ENCODE data around the gene FCHO2.
A peak's percentile ranks its signal among the peaks of the same experiment; 100 is the strongest.
"Not testable (repeated sequence)": the region's sequence is repeated elsewhere in the genome, so short reads cannot be mapped to it uniquely, and the experiment has no call there.

Gene FCHO2
- 11.1 to 13.3 reads per million in 2 donors for total RNA-seq

GRCh38 chr5:72955768-72956323 is at the start of gene FCHO2:
Gene FCHO2 (plus strand): TSS chr5:72956041. CDS start chr5:72956097, 56 bp downstream.
- peak; percentile 91 for DNase-seq

DNA sequence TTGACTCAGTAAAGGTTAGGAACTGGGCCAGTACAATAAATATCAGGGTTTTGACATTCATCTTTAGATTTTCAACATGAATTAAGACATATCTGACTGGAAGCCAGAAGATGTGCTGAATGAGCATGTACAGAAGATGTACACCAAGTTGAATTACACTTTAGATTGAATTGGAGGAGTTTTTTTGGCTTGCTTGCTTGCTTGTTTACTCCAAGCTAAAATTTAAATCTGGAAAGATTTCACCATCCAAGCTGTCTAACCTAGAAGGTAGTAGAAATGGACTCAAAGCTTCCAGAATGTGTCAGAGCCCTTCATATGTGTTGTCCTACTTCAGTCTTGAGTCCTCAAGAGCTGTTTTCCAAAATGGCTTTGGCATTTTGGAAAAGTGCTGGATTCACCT is 49.0 kb upstream of the FCHO2 start:
- no peak for DNase-seq

DNA sequence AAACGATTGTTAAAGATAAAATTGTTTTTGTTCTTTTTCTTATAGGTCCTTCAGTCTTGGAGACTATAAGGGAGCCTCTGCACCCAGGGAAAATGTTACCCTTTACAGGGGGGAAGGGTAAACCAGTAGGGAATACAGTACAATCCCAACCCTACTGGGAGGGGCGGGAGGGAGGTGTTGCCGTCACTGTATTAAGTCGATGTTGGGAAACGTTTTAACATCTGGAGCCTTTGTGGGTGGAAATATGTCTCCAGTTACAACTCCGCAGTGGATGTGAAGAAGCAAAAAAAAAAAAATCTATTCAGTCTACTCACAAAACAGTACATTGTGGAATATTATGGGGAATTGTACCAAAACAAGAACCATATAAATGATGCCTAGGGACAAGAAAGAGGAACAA is 47.2 kb upstream of the FCHO2 start:
- no peak for DNase-seq

DNA sequence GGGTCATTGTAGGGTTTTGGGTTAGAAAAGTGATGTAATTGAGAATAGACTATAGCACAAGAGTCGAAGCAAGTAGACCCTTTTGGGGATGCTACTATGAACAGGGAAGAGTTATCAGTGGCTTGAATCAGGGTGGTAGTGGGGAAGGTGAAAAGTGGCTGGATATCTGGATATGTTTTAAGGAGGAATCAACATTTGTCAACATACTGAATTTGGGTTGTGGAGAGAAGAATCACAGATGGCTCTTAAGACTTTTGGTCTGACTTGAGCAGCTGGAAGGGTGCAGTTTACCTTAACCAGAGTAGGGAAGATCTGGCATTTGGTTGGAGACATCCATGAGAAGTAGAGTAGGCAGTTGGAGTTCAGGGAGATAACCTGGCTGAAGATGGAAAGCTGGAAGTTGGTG is 38.5 kb upstream of the FCHO2 start:
- no peak for DNase-seq

DNA sequence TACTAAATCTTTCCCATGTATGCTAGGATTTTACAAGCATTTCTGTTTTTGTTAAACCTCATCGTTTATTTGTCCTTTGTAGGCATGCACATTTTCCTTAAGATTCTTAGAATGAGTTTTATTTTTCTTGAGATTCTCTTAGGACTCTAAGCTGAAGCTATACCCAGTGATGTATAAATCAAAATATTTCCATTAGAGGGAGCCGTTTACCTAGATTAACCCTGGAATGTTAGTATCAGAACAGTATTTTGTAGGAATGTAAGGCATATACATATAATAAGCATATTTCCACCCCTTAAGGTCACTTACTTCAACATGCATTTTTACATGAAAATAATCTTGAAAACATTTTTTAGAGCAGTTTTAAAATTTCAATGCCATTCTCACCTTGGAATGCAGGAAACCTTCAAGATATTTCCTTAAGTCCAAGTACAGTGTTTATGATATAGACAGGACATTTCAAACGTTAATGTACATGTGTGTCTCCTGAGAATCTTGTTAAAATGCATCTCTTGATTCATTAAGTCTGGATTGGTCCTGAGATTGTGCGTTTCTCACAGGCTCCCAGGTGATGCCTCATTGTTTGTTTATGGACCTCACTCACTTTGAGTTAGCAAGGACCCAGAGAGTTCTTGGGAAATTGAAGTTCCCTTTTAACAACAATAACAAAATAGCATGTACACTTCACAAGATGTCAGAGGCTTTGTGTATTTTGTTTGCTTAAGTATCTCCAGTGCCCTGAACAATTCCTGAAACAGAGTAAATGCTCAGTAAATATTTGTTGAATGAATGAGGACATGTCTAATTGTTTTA is 34.9 kb upstream of the FCHO2 start:
- no peak for DNase-seq

GRCh38 chr5:72921886-72922285 is 34.0 kb upstream of the FCHO2 start:
- no peak for DNase-seq

DNA sequence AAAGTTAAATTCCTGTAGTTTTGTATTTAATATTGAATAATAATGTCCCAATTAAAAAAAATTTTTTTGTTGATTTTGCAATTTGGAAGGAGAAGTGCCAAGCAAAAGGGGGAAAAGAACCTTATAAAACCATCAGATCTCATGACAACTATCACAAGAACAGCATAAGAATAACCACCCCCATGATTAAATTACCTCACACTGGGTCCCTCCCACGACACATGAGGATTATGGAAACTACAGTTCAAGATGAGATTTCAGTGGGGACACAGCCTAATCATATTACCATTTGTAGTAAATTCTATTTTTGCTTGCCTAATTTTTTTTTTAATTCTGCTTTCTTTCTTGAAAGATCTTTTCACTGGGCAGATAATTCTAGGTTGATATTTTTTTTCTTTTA is 33.4 kb upstream of the FCHO2 start:
- no peak for DNase-seq

DNA sequence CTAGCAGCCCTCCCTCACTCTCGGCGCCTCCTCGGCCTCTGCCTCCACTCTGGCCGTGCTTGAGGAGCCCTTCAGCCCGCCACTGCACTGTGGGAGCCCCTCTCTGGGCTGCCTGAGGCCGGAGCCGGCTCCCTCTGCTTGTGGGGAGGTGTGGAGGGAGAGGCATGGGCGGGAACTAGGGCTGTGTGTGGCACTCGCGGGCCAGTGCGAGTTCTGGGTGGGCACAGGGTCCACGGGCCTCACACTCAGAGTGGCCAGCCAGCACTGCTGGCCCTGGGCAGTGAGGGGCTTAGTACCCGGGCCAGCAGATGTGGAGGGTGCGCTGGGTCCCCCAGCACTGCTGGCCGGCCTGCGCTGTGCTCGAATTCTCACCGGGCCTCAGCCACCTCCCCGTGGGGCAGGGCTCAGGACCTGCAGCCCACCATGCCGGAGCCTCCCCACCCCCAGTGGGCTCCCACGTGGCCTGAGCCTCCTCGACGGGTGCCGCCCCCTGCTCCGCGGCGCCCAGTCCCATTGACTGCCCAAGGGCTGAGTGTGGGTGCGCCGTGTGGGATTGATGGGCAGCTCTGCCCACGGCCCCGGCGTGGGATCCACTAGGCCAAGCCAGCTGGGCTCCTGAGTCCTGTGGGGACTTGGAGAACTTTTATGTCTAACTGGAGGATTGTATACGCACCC is 30.4 kb upstream of the FCHO2 start:
- DNase-seq: peak; percentile 4

DNA sequence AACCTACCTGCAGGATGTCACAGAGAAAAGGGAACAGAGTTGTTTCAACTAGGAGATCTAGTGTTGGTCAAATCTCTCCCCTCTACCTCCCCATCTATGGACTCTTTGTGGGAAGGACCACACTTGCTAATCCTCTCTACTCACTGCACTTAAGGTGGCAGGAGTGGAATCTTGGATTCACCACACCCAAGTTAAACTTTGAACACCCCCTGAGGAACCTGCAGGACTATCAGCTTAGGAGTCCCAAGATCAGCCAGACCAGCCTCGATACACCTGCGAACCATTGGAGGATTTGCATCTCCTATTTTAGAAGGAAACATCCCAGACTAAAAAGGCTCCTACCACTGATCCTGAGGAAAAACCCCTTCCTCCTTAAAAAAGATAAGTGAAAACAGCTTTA is 23.2 kb upstream of the FCHO2 start:
- DNase-seq: not testable (repeated sequence)

DNA sequence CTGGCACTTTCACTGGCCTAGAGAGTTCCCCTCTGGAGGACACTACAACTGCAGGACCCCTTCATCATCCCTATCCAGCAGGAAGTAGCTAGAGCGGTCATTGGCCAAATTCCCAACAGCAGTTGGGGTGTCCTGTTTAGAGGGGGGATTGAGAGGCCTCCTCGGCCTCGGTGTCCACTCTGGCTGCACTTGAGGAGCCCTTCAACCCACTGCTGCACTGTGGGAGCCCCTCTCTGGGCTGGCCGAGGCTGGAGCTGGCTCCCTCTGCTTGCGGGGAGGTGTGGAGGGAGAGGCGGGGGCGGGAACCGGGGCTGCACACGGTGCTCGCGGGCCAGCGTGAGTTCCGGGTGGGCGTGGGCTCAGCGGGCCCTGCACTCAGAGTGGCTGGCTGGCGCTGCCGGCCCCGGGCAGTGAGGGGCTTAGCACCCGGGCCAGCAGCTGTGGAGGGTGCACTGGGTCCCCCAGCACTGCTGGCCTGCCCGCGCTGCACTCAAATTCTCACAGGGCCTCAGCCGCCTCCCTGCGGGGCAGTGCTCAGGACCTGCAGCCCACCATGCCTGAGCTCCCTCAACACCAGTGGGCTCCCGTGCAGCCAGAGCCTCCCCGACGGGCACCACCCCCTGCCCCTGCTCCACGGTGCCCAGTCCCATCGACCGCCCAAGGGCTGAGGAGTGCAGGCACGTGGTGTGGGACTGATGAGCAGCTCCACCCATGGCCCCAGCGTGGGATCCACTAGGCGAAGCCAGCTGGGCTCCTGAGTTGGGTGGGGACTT is 20.7 kb upstream of the FCHO2 start:
- peak; percentile 5 for DNase-seq

DNA sequence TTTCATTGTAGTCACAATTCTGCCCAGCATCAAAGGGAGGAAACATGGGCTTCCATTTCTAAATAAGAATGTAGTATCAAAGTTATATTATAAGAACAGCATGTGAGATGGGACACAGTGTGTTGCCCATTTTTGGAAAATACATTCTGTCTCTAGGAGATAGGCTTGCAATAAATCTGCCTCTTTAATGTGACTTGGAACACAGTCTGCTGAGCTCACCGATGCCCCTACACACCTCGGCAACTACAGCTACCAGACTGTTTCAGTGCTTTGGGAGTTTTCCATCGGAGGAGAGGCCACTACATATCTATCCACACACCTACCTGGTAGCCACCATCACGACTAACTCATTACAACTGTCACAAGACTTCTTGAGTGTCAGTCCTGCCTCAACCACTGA is 18.9 kb upstream of the FCHO2 start:
- no peak for DNase-seq

DNA sequence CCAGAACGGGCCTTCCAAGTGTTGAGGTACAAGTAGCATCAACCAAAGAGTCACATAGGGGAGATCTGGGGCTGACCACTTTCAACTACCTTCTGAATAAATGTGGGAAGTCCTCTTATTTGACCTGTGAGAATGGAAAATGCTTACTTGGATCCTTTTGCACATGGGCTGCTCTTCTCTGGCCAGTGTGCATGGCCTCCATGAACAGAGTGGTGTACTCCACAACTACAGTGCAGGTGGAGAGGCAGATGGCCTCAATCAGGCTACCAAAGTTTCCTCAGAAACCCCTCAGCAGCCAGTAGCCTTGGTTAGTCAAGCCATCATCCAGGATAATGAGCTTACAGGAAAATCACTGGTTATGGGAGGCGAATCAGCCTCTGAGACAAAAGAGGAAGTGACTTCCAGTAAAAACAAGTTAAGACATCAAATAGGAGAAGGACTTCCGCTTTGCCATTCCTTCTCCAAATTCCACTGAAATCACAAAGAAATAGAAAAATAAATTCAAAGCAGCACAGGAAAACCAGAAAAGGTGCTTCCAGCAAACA is 18.3 kb upstream of the FCHO2 start:
- DNase-seq: no peak

- DNase-seq: no peak
Measured at GRCh38 chr5:72938206-72938605, 17.6 kb upstream of the FCHO2 start.

DNA sequence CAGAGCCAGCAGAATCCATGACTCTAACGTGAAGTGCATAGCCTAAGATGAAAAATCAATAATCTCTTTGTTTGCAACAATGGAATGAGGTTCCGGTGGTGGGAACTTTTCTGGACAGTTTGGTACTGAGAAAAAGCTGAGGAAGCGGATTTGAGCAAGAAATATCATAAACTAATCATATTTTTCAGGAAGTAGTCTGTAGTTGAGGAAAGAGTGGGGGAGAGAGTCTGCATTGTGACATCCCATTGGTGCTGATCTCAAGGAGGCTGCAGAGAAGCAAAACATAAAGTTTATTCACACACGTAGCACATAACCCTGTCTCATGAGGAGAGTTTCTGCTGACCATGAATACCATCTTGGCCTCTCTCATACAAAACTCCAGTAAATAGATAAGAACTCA is 15.8 kb upstream of the FCHO2 start:
- no peak for DNase-seq

GRCh38 chr5:72943307-72943706 is 12.5 kb upstream of the FCHO2 start:
- no peak for DNase-seq

GRCh38 chr5:72947498-72947897 is 8.3 kb upstream of the FCHO2 start:
- no peak for DNase-seq

DNA sequence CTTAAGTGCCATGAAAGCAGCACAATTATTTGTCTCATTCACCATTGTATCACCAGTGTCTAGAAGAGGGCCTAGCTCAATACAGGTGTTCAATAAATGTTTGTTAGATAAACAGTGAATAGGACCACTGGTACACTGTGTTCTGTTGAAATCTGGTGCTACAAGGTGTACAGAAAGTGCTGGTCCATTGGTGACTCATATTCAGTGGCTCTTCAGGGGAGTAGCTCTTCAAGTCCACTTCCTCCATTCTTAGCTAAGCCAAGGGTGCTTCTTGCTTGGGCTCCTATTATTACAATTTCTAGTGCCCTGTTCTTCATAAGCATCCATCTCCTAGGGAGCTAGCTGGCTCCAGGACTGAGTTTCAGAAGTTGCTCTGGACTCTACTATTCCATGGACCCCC is 6.4 kb upstream of the FCHO2 start:
- no peak for DNase-seq

GRCh38 chr5:72951671-72952468 is 4.0 kb upstream of the FCHO2 start:
- DNase-seq: no peak

GRCh38 chr5:72954389-72954788 is 1.5 kb upstream of the FCHO2 start:
- DNase-seq: no peak

DNA sequence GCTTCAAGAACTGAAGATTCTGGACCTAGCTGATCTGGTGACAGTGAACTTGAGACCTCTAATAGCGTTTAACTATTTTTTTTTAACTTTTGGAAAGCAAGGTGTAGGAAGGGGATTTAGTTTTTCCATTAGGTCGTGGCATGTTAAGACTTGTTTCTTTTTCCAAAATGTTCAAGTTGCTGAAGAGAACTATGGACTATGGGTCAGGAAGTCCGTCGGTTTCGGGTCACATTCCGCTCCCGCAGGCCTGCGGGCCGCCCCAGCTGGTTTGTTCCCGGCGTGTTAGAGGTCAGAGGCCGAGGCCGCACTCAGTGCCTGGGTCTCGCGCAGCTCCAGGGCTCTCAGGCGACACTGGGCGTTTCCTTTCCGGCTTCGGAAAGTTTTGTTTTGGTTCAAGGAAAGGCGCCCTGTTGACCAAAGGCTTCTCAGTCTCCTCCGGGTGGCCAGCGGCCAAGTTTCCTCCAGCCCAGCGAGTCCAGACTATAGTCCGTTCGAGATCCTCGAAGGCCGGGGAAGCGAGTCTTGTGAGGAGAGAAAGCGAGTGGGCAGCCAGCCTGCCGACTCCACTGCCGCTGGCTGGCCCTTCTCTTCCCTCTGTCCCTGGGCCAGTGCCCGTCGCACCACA is 586 bp upstream of the FCHO2 start:
- DNase-seq: no peak

- DNase-seq: peak; percentile 29
Measured at GRCh38 chr5:72956324-72957140, 691 bp downstream of the FCHO2 start.
